Stomach (tissue), 4 donors: ENCODE measurements around the gene HMGCR.

ENCODE experiments used
- EP300 ChIP-seq: sonication (generic); formaldehyde crosslinking; IDR thresholded peaks from one replicate; pipeline ENCODE4 v1.6.1; 2017; ENCODE audit warnings: antibody characterized with exemption
- POLR2A ChIP-seq, 4 donors: fragments of 450-650 bp; IDR thresholded peaks; one replicate each; pipeline ENCODE4 v1.6.1; 2016; ENCODE audit warnings: antibody characterized with exemption in 4 of 4, control low read depth in 2 of 4, mild to moderate bottlenecking in 1 of 4, moderate library complexity in 1 of 4
- POLR2AphosphoS5 ChIP-seq, 3 donors: sonication (generic); formaldehyde crosslinking; IDR thresholded peaks; one replicate each; pipeline ENCODE4 v1.6.1; 2016; ENCODE audit warnings: antibody characterized with exemption in 3 of 3
- TF ChIP-seq, protein P1 (sequence below), 7 experiments: fragments of 450-650 bp in 4 of 7; fragments of 200-600 bp in 3 of 7; sonication (generic) in 3 of 7; IDR thresholded peaks; one replicate each; pipeline ENCODE4 v1.5.1; 2016 to 2019; ENCODE audit warnings: antibody characterized with exemption in 7 of 7, control low read depth in 2 of 7, mild to moderate bottlenecking in 1 of 7

- TF ChIP-seq POLR2A (IDR thresholded peaks at IDR 0.05) (no peak), EP300 (no peak), POLR2AphosphoS5 (IDR thresholded peaks at IDR 0.05) (no peak)
- TF ChIP-seq, protein P1, sequence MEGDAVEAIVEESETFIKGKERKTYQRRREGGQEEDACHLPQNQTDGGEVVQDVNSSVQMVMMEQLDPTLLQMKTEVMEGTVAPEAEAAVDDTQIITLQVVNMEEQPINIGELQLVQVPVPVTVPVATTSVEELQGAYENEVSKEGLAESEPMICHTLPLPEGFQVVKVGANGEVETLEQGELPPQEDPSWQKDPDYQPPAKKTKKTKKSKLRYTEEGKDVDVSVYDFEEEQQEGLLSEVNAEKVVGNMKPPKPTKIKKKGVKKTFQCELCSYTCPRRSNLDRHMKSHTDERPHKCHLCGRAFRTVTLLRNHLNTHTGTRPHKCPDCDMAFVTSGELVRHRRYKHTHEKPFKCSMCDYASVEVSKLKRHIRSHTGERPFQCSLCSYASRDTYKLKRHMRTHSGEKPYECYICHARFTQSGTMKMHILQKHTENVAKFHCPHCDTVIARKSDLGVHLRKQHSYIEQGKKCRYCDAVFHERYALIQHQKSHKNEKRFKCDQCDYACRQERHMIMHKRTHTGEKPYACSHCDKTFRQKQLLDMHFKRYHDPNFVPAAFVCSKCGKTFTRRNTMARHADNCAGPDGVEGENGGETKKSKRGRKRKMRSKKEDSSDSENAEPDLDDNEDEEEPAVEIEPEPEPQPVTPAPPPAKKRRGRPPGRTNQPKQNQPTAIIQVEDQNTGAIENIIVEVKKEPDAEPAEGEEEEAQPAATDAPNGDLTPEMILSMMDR (IDR thresholded peaks at IDR 0.05): no peak
Measured at GRCh38 chr5:75320371-75320770, 16.6 kb upstream of the HMGCR start.
